Adrenal gland (tissue), 12 donors: ENCODE measurements around the gene SAMD4A. TPM values are rescaled to one million over a fixed set of nuclear protein-coding genes. Genes with fewer than 3 reads are reported as not detected.
"Not testable (repeated sequence)": the region's sequence is repeated elsewhere in the genome, so short reads cannot be mapped to it uniquely, and the experiment has no call there.

Source experiments
- DNase-seq, 7 donors: peaks; one replicate each; pipeline ENCODE4 v3.0.0-alpha.2; 2019 to 2020
- H3K27ac ChIP-seq, 5 donors: fragments of 200-600 bp; sonication (generic) in 4 of 5; 1 replicate in 3 of 5; 2 replicates in 2 of 5; pipeline versions ENCODE4 v1.5.1 to v1.8.0; 2016 to 2020; ENCODE audit warnings: mild to moderate bottlenecking in 1 of 5
- H3K27me3 ChIP-seq: fragments of 200-600 bp; 2 replicates; pipeline ENCODE4 v1.8.0; 2021
- H3K36me3 ChIP-seq, 2 donors: fragments of 200-600 bp; replicated peaks in 1 of 2; 1 replicate in 1 of 2; 2 replicates in 1 of 2; pipeline versions ENCODE4 v1.5.1 to v1.8.0; 2018 to 2022
- H3K4me1 ChIP-seq, 2 donors: fragments of 200-600 bp; replicated peaks in 1 of 2; 1 replicate in 1 of 2; 2 replicates in 1 of 2; pipeline versions ENCODE4 v1.5.1 to v1.8.0; 2018 to 2021
- H3K4me3 ChIP-seq, 4 donors: fragments of 200-600 bp; sonication (generic) in 3 of 4; one replicate each; pipeline ENCODE4 v1.5.1; 2016 to 2018
- H3K9me3 ChIP-seq, 3 donors: fragments of 200-600 bp; sonication (generic) in 1 of 3; replicated peaks in 1 of 3; 1 replicate in 2 of 3; 2 replicates in 1 of 3; pipeline versions ENCODE4 v1.5.1 to v1.8.0; 2016 to 2021
- CTCF ChIP-seq, 6 experiments: fragments of 450-650 bp in 4 of 6; fragments of 200-600 bp in 2 of 6; sonication (generic) in 1 of 6; IDR thresholded peaks; 1 replicate in 5 of 6; 2 replicates in 1 of 6; pipeline versions ENCODE4 v1.5.1 to v1.8.0; 2016 to 2021; ENCODE audit warnings: antibody characterized with exemption in 6 of 6, mild to moderate bottlenecking in 2 of 6, moderate library complexity in 1 of 6
- POLR2A ChIP-seq, 2 donors: fragments of 450-650 bp; IDR thresholded peaks; one replicate each; pipeline ENCODE4 v1.6.1; 2017; ENCODE audit warnings: antibody characterized with exemption in 2 of 2, mild to moderate bottlenecking in 2 of 2, moderate library complexity in 1 of 2
- WGBS, 4 donors: extraction: QIAGEN DNeasy Blood & Tissue Kit in 2 of 4; methylation state at CpG; one replicate each; pipeline versions ENCODE4 v1.1.5 to v1.1.7; 2013 to 2017; 5-methylcytosine and 5-hydroxymethylcytosine counted together
- intact Hi-C, 2 donors: fragments of 100-400 bp; cut with DNase I; formaldehyde crosslinking; loops; one replicate each; pipeline versions ENCODE4 v1.14.1 to v1.15.0; 2022 to 2023
- polyA plus RNA-seq, 3 donors: library from polyadenylated mRNA; stranded (reverse); fragments of 200-250 nt in 2 of 3; fragments of 350-450 nt in 1 of 3; fragmentation: Illumina TruSeq in 1 of 3; extraction: RNeasy Lipid Tissue Mini Kit (QIAGEN cat#74804) in 1 of 3; gene quantifications; one replicate each; pipeline ENCODE4 v1.2.3, GENCODE V29; 2013 to 2014
- total RNA-seq, 9 donors: library from RNA; depleted of rRNA in 4 of 9; stranded (reverse); fragments of >200 nt in 4 of 9; fragments of 120-200 nt in 1 of 9; fragmentation: NEBNext Ultra II Directional in 1 of 9; extraction: Animal tissue kit (Norgen Biotek cat#: 25700) in 1 of 9; gene quantifications; one replicate each; pipeline versions ENCODE4 v1.1.0 to v1.2.4, GENCODE V29; 2013 to 2023
- donor health status: healthy with polysubstance abuse.
- donor health status: Bipolar disorder and iron deficiency.
- donor health status: DM: yes; HTN: yes; CAD: no.
- donor health status: DM: no; HTN: no; CAD: no.
- donor health status: DM: no; HTN: no; CAD: no.
- donor health status: DM: yes; HTN: yes; CAD: no.

Gene SAMD4A
- total and polyA plus RNA-seq, 12 donors = 2.2 to 13.2 (median 8.3) TPM

GRCh38 chr14:54747616-54748015, 180.7 kb downstream of the SAMD4A start:
- H3K36me3 ChIP-seq = no peaks in the 10 kb centered on the region
- no peaks in the 10 kb centered on the region for H3K9me3 ChIP-seq
- no peak for DNase-seq
- H3K27me3 ChIP-seq = no peaks in the 10 kb centered on the region
- no peak overlapping the region for H3K27ac ChIP-seq
- no peak overlapping the region for H3K4me3 ChIP-seq
- WGBS, 4 donors = 70 to 81% (median 76%) methylated on average over 1 of the region's 1 CpG
- TF ChIP-seq CTCF (IDR thresholded peaks at IDR 0.05) (no peak), POLR2A (IDR thresholded peaks at IDR 0.05) (no peak)
- H3K4me1 ChIP-seq = no peaks in the 10 kb centered on the region
- intact Hi-C loops = no loop called here

- Histone ChIP-seq H3K27ac (no peak overlapping the region), H3K27me3 (no peaks in the 10 kb centered on the region), H3K4me1 (no peaks in the 10 kb centered on the region), H3K4me3 (no peak overlapping the region), H3K9me3 (no peaks in the 10 kb centered on the region), H3K36me3 (no peaks in the 10 kb centered on the region)
- intact Hi-C loops = no loop called here
- 78 to 92% (median 87%) methylated on average over 4 of the region's 4 CpGs for WGBS, 4 donors
- TF ChIP-seq CTCF (IDR thresholded peaks at IDR 0.05) (no peak), POLR2A (IDR thresholded peaks at IDR 0.05) (no peak)
- DNase-seq = no peak
These were observed 182.3 kb downstream of the SAMD4A start for GRCh38 chr14:54749180-54749579.

- H3K4me3 ChIP-seq = no peak overlapping the region
- TF ChIP-seq CTCF (IDR thresholded peaks at IDR 0.05) (no peak), POLR2A (IDR thresholded peaks at IDR 0.05) (no peak)
- no peak for DNase-seq
- H3K4me1 ChIP-seq = no peaks in the 10 kb centered on the region
- intact Hi-C loops = no loop called here
- no peaks in the 10 kb centered on the region for H3K36me3 ChIP-seq
- H3K9me3 ChIP-seq = no peaks in the 10 kb centered on the region
- no peak overlapping the region for H3K27ac ChIP-seq
- no peaks in the 10 kb centered on the region for H3K27me3 ChIP-seq
- 86 to 94% (median 90%) methylated on average over 5 of the region's 5 CpGs for WGBS, 4 donors
These were observed 182.8 kb downstream of the SAMD4A start for GRCh38 chr14:54749727-54750126.

GRCh38 chr14:54752611-54753010, 185.7 kb downstream of the SAMD4A start:
- H3K27me3 ChIP-seq, H3K4me1 ChIP-seq, H3K36me3 ChIP-seq, intact Hi-C loops, H3K27ac ChIP-seq, DNase-seq, H3K9me3 ChIP-seq, H3K4me3 ChIP-seq: not testable (repeated sequence)
- WGBS, 4 donors = 83 to 90% (median 89%) methylated on average over 9 of the region's 9 CpGs

- H3K27ac ChIP-seq, intact Hi-C loops, H3K4me3 ChIP-seq, H3K9me3 ChIP-seq, H3K27me3 ChIP-seq, DNase-seq, H3K4me1 ChIP-seq, H3K36me3 ChIP-seq: not testable (repeated sequence)
- 84 to 90% (median 86%) methylated on average over 3 of the region's 3 CpGs for WGBS, 4 donors
These were observed 186.5 kb downstream of the SAMD4A start for GRCh38 chr14:54753396-54753795.
